Measurements from ENCODE around the gene ATP1A3.

- TF ChIP-seq ZNF274 (IDR thresholded peaks at IDR 0.05; ENCODE audit: low read depth, low read length) (no peak), YY1 (IDR thresholded peaks at IDR 0.05; ENCODE audit: insufficient read depth, insufficient read length) (no peak), SUZ12 (IDR thresholded peaks at IDR 0.05; ENCODE audit: extremely low read depth, insufficient read depth, insufficient read length) (no peak)
These were observed 3.8 kb upstream of the ATP1A3 start for GRCh38 chr19:41997851-41998229.
